Cardiac septum (tissue), 1 donor: Measurements from ENCODE around the gene RAB4A. TPM values are rescaled to one million over a fixed set of nuclear protein-coding genes. Genes with fewer than 3 reads are reported as not detected.

ENCODE experiments used
- DNase-seq: peaks from one replicate; pipeline ENCODE4 v3.0.0-alpha.2; 2020; ENCODE audit warnings: low spot score
- intact Hi-C: fragments of 100-400 bp; cut with DNase I; formaldehyde crosslinking; loops from one replicate; pipeline ENCODE4 v1.14.0; 2022
- total RNA-seq: library from RNA; stranded (reverse); fragmentation: NEBNext Ultra II Directional; extraction: Animal tissue kit (Norgen Biotek cat#: 25700); gene quantifications from one replicate; pipeline ENCODE4 v1.2.1, GENCODE V29; 2021
- donor health status: DM: no; HTN: no; CAD: no.

The RAB4A gene
- total RNA-seq, 1 donor from 2014 or later, result 124 TPM

DNA sequence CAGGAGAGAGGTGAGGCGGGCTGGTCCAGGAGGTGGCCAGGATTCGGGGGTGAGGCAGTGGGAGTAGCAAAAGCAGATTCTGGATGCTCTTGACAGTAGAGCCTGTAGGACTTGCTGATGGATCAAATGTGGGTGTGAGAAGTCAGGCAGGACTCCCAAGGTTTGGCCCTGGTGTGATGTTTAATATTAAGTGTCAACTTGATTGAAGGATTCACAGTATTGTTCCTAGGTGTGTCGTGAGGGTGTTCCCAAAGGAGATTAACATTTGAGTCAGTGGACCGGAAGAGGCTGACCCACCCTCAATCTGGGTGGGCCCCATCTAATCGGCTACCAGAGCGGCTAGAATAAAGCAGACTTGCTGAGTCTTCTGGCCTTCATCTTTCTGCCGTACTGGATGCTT, 6.8 kb upstream of the RAB4A start:
- DNase-seq, result no peak
- intact Hi-C loops, result loop anchor here (2.0 kb wide), 1 partner anchor 215 kb away; no protein-coding TSS in a partner anchor

DNA sequence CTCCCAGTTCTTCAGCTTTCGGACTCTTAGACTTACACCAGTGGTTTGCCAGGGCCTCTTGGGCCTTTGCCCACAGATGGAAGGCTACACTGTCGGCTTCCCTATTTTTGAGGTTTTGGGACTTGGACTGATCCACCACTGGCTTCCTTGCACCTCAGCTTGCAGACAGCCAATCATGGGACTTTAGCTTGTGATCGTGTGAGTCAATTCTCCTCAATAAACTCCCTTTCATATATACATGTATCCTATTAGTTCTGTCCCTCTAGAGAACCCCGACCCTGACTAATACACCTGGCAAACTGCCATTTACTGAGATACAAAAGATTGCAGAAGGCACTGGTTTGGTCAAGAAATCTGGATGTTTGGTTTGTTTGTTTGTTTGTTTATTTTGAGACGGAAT, 6.4 kb upstream of the RAB4A start:
- no peak for DNase-seq
- intact Hi-C loops, result loop anchor here (2.0 kb wide), 1 partner anchor 214 kb away; no protein-coding TSS in a partner anchor

- intact Hi-C loops, result no loop called here
- no peak for DNase-seq
Measured at GRCh38 chr1:229266274-229266673, 4.6 kb upstream of the RAB4A start.

DNA sequence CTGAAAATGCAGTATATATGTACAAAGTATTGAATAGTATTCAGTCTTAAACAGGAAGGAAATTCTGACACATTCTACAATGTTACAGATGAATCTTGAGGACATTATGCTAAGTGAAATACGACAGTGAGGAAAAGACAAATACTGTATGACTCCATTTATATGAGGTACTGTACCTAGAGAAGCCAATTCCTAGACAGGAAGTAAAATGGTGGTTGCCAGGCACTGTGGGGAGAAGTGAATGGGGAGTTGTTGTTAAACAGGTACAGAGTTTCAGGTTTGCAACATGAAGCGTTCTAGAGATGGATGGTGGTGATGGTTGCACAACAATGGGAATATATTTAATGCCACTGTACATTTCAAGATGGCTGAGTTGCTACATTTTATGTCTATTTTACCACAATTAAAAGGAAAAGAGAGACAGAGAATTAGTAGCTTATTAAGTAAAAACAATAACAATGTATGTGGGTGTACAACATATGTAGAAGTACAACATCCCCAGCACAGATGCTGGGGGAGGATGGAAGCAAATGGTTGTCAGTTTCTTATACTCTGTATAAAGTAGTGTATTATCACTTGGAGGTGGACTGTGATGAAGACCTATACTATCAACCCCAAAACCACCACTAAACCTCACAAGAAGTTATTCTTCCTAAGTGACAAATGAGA, 3.9 kb upstream of the RAB4A start:
- intact Hi-C loops, result no loop called here
- DNase-seq, result no peak

DNA sequence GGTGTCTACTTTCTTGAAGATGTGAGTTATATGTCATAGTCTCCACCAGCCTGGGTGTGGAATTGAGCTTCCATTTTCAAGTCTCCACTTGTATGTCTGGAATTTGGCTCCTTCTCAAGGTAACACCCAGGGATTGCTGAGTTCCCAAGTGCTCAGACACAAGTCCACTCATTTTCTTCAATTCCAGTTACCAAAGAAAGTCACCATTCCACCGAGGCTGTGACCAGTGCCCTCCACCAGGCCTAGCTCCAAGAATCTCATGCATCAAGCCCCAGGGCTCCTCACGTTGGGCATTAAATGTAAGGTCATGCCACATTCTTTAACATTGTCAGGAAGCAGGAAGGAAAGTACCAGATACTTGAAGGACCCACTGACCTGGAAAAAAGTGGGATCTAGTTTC, 2.4 kb upstream of the RAB4A start:
- intact Hi-C loops, result no loop called here
- DNase-seq, result no peak

- no peak for DNase-seq
- intact Hi-C loops, result loop anchor here (5.0 kb wide), 2 partner anchors 71 to 236 kb away; partner anchors contain the start of genes CCSAP and NUP133
Measured at GRCh38 chr1:229271448-229272159, 693 bp downstream of the RAB4A start.

GRCh38 chr1:229272164-229273158, 1.6 kb downstream of the RAB4A start:
- intact Hi-C loops, result loop anchor here (5.0 kb wide), 2 partner anchors 70 to 235 kb away; partner anchors contain the start of genes CCSAP and NUP133
- DNase-seq, result no peak

DNA sequence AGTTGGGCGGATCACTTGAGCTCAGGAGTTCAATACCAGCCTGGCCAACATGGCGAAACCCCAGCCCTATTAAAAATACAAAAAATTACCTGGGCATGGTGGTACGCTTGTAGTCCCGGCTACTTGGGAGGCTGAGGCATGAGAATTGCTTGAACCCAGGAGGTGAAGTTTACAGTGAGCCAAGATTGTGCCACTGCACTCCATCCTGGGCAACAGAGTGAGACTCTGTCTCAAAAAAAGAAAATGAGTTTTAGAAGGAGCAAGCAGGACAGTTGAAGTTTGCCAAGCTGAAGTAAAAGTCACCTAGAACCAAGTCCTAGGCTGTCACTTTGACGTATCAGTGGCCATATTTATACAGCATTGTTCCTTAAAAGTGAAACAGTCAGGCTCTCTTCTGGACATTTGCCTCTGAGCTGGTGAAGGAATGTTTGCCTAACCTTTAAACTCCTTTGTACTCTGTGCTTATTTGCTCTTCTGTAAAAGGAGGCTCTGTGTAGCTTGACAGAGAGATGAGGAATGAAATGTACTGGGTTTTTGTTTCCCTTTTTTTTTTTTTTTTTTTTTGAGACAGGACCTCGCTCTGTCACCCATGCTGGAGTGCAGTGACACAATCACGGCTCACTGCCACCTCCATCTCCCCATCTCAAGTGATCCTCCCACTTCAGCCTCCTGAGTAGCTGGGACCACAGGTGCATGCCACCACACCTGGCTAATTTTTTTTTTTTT, 2.8 kb downstream of the RAB4A start:
- DNase-seq, result no peak
- intact Hi-C loops, result loop anchor here (5.0 kb wide), 2 partner anchors 69 to 234 kb away; partner anchors contain the start of genes CCSAP and NUP133

GRCh38 chr1:229275005-229275404, 4.1 kb downstream of the RAB4A start:
- intact Hi-C loops, result no loop called here
- no peak for DNase-seq

GRCh38 chr1:229278120-229278741, 7.3 kb downstream of the RAB4A start:
- no peak for DNase-seq
- intact Hi-C loops, result no loop called here

DNA sequence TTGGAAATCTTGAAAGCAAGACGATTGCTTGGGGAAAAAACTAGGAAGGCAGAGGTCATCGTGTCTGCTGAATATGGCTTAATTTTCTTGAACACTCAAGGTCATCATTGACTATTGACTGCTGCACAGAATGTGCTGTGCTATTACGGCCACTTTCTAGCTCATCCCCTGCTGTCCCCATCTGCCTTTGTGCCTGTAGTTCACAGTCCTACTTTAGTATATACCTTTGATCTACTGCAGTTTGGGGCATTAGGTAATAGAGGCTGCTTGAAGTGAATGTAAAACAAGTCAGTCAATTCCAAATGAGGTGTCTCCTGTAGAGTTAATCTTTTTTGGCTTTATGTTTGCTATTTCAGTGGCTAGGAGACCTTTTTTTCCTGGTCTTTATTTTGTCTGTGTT, 8.3 kb downstream of the RAB4A start:
- DNase-seq, result no peak
- intact Hi-C loops, result no loop called here

DNA sequence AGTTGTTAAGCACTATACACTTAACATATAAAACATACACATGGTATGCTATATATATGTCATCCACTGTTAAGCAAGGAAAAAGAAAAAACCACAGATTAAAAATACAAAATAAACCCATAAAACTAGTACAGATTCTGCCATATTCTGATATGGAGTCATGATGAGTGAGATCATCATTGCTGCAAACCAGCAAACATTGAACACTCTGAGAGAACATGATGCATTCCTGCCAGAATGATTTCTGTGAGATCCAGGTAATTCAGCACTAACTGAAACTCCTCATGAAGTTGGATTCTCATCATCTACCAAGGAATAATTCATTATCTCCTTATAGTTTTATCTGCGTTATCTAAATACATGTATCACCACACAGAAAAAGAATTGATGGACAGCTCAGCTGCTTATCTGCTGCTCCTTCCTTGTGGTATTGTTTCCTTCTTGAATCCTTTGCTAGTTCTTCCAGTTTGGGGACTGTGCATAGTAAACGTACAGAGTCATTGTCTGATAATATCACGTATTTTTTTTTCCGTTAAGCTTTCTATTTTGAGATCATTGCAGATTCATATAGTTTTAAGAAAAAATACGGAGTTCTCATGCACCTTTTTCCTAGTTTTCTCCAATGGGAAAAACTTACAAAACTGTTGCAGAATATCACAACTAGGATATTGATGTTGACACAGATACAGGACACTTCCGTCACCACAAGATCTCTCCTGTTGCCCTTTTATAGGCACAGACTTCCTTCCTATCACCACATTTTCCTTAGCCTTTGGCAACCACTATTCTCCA, 9.3 kb downstream of the RAB4A start:
- intact Hi-C loops, result no loop called here
- no peak for DNase-seq

- DNase-seq, result no peak
- intact Hi-C loops, result no loop called here
Measured at GRCh38 chr1:229280921-229281320, 10.0 kb downstream of the RAB4A start.

- intact Hi-C loops, result no loop called here
Measured at GRCh38 chr1:229281339-229281926, 10.5 kb downstream of the RAB4A start.

GRCh38 chr1:229282295-229282823, 11.4 kb downstream of the RAB4A start:
- intact Hi-C loops, result no loop called here
- DNase-seq, result no peak

More at GRCh38 chr1:229281339-229281926, 10.5 kb downstream of the RAB4A start:
- no peak for DNase-seq

- intact Hi-C loops, result no loop called here
- no peak for DNase-seq
Measured at GRCh38 chr1:229283183-229283611, 12.3 kb downstream of the RAB4A start.

- intact Hi-C loops, result no loop called here
- DNase-seq, result no peak
Measured at GRCh38 chr1:229284887-229285286, 14.0 kb downstream of the RAB4A start.
